Measurements from ENCODE around the gene CEMIP2.

Gene CEMIP2

DNA sequence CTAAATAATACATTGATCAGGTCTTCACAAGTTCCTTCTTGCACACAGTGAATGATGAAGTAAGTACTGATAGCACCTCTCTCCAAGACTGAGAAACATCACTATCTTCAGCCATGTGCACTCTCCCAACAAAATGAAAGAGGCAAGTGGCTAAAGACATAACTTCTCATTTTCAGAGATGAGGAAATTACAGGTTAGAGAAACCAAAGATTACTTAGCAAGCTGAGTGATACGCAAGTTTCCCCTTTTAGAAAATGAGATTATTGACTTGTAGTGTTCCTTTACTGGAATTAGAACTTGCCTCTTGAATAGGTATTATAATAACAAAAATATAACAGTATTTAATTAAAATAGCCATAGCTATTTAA lies 21.6 kb downstream of the CEMIP2 start:
- no peak for DNase-seq

DNA sequence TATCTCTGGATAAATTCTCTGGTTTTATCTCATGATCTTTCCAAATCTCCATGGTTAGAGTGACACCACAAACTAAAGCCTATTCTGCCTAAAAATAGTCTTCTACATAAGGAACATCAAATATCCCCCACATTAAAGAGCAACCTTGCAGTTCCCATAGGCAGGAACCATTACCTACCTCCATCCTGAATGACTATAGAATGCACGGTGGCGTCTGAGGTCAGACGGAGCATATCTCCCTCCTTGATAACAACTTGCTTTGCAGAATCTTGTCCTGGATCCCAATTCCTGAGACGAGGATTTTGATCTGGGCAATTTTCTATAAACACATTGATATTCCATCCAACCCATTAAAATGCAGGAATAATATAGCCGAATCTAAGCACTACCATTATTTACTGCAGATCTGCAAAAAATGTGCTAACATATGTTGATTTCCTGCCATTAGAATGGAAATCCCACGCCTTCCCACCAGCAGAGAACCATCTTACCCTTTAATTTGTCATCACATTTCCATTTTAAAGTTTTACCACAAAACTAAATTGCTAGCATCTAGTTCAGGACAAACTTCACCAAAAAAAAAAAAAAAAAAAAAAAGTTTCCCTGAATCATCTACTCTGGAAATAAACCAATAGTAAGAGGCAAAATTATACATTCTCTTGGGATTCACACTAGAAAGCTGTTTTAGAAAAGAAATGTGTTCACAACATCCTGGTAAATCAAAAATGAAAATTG lies 22.1 kb downstream of the CEMIP2 start:
- no peak for DNase-seq

DNA sequence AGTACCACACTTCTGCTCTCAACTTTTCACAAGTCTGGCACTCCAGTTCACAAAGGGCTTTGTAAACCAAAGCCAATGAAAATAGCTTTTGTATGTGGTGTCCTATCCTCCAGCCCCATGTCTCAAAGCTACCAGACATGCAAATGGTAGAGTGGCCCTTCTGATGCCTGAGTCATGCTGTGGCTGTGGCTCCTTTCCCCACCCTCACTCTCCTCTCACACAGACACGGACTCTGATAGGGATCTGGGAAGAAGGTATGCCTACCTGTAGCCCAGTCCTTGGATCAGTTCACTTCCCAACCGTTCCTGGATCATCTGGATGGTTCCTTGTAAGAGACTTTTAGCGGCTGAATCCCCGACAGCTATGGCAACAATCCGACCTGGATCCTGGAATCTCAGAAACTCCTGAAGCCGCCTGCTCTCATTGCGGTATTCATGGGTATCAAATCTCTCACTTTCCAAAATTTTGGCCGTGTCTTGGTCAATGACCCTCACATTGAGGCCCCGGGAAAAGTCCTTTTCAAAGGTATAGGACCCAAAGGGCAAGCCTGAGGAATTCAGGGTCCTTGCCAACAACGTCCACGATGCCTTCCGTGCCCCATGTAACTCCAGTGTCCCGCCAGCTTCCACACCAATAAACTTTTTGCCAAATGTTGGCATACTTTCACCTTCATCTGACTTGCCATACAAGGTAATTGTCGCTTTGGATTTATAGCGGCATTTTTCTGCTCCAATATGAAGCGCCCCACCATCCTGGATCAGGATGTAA lies 23.4 kb downstream of the CEMIP2 start:
- no peak for DNase-seq

DNA sequence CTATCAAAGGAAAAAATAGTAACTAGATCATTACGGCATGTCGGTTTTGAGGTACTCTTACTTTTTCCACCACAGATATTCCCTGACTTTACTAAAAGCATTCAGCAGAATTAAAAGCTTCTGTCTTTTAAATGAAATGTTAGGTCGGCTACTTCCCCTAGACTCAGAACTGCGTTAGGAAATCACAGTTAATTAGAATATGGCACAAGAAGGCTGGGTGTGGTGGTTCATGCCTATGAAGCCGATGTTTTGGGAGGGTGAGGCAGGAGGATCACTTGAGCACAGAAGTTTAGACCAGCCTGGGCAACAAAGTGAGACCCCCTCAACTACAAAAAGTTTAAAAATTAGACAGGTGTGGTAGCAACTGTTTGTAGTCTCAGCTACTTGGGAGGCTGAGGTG lies 24.4 kb downstream of the CEMIP2 start:
- no peak for DNase-seq

DNA sequence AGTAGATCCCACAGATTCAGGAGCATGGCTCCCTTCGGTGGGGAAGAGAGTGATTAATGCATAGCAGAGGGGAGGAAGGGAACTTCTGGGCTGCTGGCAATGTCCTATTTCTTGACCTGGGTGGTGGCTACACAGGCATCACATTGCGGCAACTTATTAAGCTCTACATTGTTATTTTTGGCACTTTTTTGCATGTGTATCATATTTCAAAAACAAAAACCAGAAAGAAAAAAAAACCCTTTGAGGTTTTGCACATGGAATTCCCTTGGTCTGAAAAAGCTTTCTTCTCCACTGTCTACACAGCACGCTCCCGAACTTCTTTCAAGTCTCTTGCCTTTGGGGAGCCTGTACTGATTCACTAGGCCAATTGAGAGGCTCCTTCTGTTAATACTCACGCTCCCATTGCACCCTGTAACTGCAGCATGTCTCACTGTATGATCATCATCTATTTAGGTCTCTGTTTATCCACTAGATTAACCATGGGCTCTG lies 25.1 kb downstream of the CEMIP2 start:
- no peak for DNase-seq

DNA sequence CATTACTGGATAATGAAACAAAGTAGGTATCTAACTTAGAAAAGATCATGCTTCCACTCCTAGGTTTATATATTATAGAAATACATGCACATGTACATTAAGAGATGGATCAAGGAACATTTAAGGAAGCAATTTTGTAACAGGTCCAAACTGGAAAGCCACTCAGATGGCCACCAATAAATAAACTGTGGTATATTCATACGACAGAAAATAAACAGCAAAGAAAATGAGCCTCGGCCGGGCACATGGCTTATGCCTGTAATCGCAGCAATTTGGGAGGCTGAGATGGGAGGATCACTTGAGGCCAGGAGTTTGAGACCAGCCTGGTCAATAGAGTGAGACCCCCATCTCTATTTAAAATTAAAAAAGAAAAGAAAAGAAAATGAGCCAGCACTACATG lies 25.6 kb downstream of the CEMIP2 start:
- no peak for DNase-seq

DNA sequence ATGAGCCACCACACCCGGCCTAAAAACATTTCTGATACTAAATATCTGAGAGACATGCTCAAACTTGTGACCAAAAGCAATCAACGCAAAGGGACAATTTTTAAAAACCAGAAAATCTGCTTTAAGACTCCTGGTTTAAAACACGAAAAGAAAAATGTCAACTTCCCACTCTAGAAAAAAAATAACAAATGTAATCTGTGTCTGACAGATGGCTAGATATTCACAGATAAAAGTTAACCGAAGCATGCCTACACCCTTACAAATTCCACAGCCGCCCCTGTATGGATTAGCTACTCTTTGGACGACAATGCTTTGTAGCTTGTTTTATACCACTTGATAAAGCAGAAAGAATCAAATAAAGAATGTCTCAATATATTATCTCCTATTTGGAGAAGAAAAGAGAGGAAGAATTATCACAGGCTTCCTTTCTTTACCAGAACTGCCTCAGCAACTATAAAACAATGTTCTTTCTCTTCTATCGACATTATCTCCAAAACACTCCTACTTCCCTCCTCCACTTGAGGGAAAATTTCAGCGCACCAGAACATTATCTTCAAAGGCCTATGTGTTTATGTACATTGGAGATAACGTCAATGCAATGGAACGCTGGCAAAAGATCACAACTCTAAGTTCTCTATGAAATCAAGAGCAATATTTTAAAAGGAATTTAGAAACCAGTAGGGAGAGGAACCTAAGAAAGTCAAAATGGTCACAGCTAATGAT lies 26.2 kb downstream of the CEMIP2 start:
- DNase-seq: no peak

DNA sequence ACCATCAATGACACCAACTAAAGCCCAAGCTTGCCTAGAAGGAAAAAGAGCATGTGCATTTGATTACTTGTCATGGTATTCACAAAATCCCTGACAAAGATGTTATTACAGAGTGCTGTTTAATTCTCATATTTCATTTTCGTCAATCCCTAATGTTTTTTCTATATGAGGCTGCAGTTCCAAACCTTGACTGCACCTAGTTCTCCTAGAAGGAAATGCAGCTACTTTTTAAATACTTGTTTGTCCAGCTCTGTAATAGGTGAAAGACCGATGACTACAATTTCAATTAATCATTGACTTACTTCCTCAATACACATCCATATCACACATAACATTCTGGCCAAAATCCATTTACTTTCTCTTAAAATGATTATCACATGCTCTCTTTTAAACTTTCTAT lies 28.1 kb downstream of the CEMIP2 start:
- no peak for DNase-seq

DNA sequence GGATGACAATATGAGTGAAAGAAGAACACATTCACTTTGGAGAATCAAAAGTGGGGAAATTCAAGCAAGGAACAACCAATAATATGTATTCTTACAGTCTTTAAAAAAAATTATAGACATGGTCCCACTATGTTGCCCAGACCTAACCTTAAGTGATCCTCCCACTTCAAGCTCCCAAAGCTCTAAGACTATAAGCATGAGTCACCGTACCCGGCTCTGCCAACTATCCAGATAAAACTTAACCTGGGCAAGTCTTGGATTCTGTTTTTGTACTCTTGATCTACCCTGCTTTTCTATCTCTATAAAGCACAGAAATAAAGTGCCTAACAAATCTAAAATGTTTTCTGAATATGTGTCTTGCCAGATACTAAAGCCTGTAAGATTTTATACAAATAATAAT lies 30.9 kb downstream of the CEMIP2 start:
- DNase-seq: no peak

DNA sequence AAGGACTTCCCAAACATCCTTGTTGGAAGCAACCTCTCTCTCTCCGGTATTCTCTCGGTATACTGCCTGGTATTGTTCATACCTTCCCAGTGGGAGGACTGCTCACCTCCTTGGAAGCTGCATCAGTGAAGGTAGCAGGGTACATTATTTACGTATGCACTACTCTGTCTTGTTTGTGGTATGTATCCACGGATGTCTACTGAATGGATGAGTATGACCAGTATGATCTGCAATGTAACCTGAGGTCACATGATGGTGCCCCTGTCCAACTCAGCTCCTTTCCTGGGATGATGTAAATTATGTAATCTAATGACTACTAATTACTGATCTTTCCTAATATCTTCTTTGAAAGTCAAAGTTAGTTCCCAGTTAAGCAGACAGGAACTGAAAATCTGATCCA lies 32.1 kb downstream of the CEMIP2 start:
- no peak for DNase-seq

DNA sequence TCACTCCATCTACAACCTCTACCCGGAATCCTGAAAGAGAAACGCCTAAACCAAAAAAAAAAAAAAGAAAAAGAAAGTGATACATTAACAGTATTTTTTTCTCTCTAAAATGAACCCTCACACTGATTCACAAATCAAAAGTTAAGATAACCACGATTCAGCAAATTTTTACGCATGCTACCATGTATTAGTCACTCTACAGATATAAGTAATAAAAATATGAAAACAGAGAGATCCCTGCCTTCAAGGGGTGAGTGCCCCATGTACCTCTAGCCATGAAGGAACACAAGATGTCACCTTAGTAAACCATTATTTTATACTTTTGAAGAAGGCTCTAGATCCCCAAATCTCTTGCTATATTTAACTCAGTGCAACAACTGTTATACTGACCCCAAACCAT lies 33.4 kb downstream of the CEMIP2 start:
- no peak for DNase-seq

DNA sequence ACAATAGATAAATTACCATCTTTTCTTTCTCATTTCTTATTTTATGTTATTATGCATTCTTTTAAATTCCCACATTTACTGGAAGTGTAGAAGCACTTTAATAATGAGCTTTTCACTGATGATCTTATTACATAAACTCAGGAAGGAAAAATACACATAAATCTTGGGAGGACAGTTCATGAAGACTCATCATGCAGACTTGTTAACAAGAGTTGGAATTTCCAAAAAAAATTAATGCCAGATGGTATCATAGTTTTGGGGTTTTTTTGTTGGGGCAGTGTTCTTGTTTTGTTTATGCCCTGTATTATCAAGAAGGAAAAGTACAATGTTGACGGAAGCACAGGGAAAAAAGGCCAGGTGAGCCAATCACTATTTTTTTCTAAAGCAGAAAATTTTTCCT lies 35.1 kb downstream of the CEMIP2 start:
- no peak for DNase-seq

DNA sequence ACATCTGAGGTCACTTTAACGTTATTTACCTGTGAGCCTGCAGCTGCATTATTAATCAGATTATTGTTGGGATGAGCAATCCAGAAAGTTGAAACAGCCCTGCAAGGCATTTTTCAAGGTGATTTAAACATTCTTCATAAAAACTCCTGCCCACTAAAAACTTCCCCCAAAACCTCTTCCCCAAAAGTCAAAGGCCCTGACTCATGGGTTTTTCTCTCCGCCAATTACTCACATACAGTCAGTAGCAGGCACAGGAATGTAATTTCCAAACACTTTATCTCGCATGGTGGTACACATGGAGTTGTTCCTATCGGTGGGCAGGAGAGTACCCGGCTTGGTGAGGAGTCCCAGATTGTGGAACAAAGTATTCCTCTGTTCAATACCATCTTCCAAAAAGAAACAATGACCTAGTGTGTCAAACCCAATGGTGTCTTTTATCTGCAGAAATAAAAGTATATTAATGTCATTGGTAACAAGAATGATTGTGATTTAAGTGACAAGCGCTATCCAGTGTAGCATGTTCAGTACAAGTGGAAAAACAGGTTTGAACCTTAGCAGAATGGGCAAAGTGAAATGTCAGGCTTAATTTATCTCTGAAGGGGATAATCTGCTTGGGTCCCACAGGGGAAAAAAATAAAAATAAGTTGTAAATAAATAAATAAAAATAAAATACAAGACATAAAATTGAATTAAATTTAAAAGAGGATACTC lies 38.3 kb downstream of the CEMIP2 start:
- no peak for DNase-seq

DNA sequence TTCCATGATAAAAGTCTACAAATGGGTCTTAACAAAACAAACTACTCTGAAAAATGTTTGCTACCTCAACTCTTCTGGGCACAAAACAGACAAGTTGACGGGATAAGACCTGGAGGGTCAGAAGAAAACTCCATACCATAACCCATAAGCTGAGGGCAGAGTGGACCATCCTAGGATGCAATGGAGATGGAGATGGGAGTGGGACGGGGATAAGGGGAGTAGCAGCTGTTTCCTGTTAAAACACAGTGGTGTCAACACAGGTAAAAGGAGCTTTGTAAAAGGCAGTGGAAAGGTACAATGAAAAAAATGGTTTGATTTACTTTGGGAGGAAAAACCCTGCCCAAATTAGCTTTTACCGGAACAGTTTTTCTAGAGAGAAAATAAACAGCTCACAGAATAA lies 41.6 kb downstream of the CEMIP2 start:
- no peak for DNase-seq

DNA sequence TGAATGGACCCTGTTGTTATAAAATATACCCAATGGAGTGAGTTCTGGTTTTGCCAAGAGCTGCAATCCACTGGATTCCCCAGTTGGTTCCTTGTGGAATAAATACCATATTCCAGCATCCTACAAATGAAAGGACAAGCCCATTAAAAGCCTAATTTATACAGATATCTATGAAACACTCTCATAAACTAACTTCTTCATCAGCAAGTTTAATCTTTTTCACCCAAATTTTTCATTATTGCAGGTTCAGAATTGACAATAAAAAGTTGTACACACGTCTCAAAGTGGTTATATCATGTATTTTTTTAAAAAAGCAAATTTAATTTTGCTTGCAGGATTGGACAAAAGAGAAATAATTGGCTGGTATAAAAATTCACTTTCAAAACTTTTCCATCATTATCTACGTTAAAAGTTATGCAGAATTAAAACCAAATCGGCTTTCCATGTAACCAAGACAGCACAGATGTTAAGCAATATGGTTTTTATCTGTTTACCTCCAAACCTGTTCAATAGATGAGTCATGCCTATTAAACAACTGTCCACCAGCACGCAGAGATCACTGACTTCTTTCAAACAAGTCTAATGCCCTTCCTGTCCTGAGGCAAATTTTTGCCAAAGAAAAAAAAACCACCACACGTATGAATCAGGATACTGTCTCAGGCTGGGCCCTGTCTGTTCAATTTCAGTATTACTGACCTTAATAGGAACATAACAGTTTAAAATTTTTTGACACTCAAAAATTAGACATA lies 42.5 kb downstream of the CEMIP2 start:
- DNase-seq: no peak

DNA sequence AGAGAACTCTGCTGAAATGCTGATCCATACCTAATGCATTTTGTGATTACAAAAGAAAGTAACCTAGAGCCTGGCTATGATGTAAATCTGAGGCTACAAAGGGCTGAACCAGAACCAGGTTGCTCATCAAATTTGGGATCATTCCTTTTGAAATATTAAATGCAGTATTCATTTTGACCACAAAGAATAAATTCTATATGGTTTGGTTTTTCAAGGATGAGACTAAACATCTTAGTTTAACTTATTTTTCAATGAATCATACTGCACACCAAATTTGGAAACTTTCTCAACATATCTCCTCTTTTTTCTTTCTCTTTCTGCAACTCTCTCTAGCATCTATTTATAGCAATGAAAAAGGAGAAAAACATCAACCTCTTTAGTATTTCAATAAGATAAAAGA lies 46.5 kb downstream of the CEMIP2 start:
- DNase-seq: no peak

DNA sequence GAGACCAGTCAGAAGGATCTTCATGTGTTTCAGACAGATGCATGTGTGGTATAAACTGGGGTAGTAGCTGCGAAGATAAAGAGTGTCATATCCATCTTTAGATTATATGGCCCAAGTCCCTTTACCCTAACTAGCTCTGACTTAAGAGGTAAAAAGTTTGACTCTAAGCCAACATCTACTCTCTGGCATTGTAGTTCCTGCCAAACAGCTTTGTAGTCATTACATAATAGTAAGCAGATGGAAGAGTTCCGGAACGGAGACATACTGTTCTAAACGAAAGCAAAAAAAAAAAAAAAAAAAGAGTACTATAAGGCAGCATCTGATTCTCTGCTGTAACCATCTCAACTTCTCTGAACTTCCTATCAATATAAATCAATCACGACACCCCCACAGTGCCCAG lies 48.8 kb downstream of the CEMIP2 start:
- no peak for DNase-seq

DNA sequence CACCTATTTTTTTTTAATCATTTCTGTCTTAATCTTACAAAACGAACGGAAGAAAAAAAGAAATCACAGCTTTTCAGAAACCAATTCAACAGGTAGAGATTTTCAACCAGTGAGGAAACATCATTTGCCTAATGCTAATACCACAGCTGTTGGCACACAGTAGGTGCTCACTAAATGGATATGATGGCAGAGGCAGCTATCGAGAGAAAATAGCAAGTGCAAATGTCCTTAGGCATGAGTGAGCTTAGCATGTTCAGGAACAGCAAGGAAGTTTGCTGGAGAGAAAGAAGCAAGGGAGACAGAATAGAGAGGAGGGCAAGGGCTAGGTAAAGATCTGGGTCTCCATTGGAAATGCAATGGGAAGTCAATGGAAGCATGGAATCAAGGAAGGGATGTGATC lies 49.2 kb downstream of the CEMIP2 start:
- no peak for DNase-seq

DNA sequence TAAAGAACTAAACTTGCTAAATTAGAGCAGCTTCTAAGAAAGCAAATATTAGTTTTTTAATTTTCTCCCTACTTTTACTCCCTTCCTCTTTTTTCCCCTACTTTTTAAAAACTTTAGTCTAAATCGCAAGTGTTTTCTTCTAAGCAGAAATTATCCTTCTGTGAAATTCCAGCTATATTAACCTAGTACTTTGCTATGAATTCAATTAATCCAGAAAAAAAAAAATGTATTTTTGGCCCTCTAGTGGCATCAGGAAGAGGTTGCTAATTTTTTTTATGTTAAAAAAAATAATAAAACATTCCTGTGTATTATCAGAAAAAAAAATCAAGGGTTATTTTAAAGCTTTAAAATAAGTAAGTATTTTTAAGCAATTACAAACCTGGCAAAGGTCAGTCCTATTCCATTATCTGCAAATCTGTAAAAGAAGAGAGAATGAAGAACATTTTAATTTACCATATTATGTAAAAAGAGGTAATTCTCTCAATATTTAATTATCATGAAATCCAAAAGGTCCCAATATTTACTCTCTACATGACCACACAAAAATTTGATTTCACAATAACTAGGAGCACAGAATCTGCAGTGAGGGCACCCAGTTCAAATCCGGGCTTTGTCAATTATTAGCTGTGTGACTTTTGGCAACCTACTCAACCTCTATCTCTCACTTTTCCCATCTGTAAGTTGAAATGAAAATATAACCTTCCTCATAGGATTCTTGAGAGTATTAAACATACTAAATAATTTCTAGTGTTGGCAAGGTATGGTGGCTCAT lies 52.0 kb downstream of the CEMIP2 start:
- no peak for DNase-seq

DNA sequence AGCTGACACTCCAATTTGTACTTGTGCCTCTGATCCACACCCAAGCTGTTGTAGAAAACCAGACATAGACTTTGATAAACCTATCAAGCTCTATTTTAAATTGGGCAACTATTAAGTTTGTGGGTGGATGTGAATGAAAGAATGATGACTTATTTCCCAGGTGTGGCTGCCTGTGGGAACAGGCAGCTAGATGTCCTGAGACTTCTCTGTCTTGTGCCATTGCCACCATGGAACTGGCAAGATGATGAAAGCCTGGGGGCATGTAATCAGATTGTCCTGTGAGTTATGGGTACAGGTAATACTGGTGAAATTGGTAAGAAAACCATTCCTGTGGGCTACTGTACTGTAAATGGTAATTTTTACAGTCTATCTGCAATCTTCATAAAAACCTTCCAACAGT lies 57.5 kb downstream of the CEMIP2 start:
- DNase-seq: no peak

DNA sequence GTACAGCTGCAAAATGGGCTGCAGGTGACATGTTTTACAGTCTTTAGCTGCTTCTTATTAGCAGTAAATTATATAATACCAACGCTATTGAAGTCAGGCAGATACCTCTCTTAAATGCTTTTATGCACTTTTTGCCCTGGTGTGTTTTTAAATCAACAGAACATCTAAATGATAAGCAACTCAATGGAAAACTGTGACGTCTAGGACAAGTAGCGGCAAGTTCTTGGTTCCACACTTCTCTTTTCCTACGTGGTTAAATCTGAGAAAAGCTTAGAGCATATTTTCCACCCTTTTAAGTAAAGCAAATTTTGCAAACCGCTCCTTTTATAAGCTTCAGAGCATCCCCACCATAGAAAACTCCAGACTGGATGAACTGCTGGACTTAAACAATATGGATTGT lies 58.1 kb downstream of the CEMIP2 start:
- no peak for DNase-seq

DNA sequence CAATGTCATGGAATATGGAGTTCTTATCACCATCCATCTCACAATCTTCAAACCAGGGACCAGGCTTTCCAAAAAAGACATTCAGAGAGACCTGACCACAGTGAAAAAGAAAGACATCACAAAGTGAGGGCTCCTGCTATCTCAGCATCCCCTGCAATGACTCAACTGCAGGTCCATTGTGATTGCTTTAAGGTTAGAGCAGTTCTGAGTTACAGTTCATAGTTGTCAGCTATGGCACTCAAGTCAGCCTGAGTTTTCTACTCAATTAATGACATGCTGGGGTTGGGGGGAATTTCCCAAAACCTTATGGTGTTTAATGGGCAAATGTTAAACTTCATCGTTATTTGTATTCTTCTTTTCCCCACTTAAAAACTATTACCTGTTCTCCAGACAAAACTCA lies 58.9 kb downstream of the CEMIP2 start:
- DNase-seq: no peak

Data from stimulated activated CD4-positive, alpha-beta T cell treated with anti-CD3 and anti-CD28 coated beads, Interleukin-2, amount 100 ng/mL, for 24 hours (primary cell).